ENCODE data around the gene GCK. TPM values are rescaled to one million over a fixed set of nuclear protein-coding genes. Genes with fewer than 3 reads are reported as not detected.

The GCK gene
- total and polyA plus RNA-seq, 2 of the 13 experiments (the other 11 are each of a cell fraction or from before 2014, with no cell fraction given): not detected

DNA sequence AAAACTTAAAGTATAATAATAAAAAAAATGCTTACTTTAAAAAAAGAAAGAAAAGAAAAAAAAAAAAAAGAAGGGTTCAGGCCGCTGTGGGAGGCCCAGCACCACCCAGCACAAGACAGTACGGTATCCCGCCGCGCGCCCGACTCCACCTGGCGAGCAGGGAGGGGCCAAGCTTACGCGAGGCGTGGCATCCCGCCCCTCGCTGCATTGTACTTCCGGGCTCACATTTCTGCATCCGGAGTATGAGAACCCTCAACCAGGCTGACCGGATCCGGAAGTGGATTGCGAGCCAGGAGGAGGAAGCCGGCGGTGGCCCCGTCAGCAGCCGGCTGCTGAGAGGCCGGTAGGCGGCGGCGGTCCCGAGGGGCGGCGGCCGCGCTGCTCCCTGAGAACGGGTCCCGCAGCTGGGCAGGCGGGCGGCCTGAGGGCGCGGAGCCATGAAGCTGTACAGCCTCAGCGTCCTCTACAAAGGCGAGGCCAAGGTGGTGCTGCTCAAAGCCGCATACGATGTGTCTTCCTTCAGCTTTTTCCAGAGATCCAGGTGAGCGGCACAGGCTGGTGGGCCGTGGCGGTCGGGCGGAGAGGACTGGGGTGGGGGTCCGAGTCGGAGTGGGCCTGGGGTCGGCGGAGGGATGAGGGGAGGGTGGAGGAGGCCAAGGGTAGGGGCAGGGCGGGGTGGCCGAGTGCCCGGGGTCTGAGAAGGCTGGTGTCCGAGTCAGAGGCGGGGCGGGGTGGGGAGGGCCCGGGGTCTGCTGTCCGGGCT lies 11.6 kb upstream of the GCK start, which contains the start of gene YKT6 (continued):
- TF ChIP-seq, protein P1, sequence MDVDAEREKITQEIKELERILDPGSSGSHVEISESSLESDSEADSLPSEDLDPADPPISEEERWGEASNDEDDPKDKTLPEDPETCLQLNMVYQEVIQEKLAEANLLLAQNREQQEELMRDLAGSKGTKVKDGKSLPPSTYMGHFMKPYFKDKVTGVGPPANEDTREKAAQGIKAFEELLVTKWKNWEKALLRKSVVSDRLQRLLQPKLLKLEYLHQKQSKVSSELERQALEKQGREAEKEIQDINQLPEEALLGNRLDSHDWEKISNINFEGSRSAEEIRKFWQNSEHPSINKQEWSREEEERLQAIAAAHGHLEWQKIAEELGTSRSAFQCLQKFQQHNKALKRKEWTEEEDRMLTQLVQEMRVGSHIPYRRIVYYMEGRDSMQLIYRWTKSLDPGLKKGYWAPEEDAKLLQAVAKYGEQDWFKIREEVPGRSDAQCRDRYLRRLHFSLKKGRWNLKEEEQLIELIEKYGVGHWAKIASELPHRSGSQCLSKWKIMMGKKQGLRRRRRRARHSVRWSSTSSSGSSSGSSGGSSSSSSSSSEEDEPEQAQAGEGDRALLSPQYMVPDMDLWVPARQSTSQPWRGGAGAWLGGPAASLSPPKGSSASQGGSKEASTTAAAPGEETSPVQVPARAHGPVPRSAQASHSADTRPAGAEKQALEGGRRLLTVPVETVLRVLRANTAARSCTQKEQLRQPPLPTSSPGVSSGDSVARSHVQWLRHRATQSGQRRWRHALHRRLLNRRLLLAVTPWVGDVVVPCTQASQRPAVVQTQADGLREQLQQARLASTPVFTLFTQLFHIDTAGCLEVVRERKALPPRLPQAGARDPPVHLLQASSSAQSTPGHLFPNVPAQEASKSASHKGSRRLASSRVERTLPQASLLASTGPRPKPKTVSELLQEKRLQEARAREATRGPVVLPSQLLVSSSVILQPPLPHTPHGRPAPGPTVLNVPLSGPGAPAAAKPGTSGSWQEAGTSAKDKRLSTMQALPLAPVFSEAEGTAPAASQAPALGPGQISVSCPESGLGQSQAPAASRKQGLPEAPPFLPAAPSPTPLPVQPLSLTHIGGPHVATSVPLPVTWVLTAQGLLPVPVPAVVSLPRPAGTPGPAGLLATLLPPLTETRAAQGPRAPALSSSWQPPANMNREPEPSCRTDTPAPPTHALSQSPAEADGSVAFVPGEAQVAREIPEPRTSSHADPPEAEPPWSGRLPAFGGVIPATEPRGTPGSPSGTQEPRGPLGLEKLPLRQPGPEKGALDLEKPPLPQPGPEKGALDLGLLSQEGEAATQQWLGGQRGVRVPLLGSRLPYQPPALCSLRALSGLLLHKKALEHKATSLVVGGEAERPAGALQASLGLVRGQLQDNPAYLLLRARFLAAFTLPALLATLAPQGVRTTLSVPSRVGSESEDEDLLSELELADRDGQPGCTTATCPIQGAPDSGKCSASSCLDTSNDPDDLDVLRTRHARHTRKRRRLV (CRISPR knock-in tag; IDR thresholded peaks at IDR 0.05): no peak
- TF ChIP-seq WIZ (CRISPR knock-in tag; IDR thresholded peaks at IDR 0.05): no peak; the same call in 1 of the 2 replicates
- TF ChIP-seq, protein P2, sequence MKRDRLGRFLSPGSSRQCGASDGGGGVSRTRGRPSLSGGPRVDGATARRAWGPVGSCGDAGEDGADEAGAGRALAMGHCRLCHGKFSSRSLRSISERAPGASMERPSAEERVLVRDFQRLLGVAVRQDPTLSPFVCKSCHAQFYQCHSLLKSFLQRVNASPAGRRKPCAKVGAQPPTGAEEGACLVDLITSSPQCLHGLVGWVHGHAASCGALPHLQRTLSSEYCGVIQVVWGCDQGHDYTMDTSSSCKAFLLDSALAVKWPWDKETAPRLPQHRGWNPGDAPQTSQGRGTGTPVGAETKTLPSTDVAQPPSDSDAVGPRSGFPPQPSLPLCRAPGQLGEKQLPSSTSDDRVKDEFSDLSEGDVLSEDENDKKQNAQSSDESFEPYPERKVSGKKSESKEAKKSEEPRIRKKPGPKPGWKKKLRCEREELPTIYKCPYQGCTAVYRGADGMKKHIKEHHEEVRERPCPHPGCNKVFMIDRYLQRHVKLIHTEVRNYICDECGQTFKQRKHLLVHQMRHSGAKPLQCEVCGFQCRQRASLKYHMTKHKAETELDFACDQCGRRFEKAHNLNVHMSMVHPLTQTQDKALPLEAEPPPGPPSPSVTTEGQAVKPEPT (CRISPR knock-in tag; IDR thresholded peaks at IDR 0.05; ENCODE audit: low read depth): no peak
- TF ChIP-seq ZSCAN22 (CRISPR knock-in tag; IDR thresholded peaks at IDR 0.05): no peak
- peak; percentile 65; the same call in 1 of the 2 replicates for TF ChIP-seq KLF6 (CRISPR knock-in tag; IDR thresholded peaks at IDR 0.05)
- TF ChIP-seq ZNF496 (CRISPR knock-in tag; IDR thresholded peaks at IDR 0.05; ENCODE audit: insufficient replicate concordance): no peak
- peak; percentile 33; the same call in 1 of the 2 replicates for TF ChIP-seq ZNF205 (CRISPR knock-in tag; IDR thresholded peaks at IDR 0.05)
- TF ChIP-seq RBAK (CRISPR knock-in tag; IDR thresholded peaks at IDR 0.05): no peak
- no peak for TF ChIP-seq ZNF138 (CRISPR knock-in tag; IDR thresholded peaks at IDR 0.05; ENCODE audit: low read depth)
- TF ChIP-seq, protein P3, sequence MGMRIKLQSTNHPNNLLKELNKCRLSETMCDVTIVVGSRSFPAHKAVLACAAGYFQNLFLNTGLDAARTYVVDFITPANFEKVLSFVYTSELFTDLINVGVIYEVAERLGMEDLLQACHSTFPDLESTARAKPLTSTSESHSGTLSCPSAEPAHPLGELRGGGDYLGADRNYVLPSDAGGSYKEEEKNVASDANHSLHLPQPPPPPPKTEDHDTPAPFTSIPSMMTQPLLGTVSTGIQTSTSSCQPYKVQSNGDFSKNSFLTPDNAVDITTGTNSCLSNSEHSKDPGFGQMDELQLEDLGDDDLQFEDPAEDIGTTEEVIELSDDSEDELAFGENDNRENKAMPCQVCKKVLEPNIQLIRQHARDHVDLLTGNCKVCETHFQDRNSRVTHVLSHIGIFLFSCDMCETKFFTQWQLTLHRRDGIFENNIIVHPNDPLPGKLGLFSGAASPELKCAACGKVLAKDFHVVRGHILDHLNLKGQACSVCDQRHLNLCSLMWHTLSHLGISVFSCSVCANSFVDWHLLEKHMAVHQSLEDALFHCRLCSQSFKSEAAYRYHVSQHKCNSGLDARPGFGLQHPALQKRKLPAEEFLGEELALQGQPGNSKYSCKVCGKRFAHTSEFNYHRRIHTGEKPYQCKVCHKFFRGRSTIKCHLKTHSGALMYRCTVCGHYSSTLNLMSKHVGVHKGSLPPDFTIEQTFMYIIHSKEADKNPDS (CRISPR knock-in tag; IDR thresholded peaks at IDR 0.05): no peak
- TF ChIP-seq, protein P4, sequence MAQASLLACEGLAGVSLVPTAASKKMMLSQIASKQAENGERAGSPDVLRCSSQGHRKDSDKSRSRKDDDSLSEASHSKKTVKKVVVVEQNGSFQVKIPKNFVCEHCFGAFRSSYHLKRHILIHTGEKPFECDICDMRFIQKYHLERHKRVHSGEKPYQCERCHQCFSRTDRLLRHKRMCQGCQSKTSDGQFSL (CRISPR knock-in tag; IDR thresholded peaks at IDR 0.05): no peak
- no peak for TF ChIP-seq ESRRA (CRISPR knock-in tag; IDR thresholded peaks at IDR 0.05; ENCODE audit: low read depth)
- no peak for TF ChIP-seq ARHGAP35 (CRISPR knock-in tag; IDR thresholded peaks at IDR 0.05; ENCODE audit: borderline replicate concordance)
- TF ChIP-seq NCOA1 (CRISPR knock-in tag; IDR thresholded peaks at IDR 0.05): no peak
- TF ChIP-seq KDM4B (CRISPR knock-in tag; IDR thresholded peaks at IDR 0.05): peak; percentile 65; the same call in 1 of the 2 replicates
- no peak for TF ChIP-seq SRY (CRISPR knock-in tag; IDR thresholded peaks at IDR 0.05)
- TF ChIP-seq NR3C1 (CRISPR knock-in tag; IDR thresholded peaks at IDR 0.05): no peak
- TF ChIP-seq, protein P5, sequence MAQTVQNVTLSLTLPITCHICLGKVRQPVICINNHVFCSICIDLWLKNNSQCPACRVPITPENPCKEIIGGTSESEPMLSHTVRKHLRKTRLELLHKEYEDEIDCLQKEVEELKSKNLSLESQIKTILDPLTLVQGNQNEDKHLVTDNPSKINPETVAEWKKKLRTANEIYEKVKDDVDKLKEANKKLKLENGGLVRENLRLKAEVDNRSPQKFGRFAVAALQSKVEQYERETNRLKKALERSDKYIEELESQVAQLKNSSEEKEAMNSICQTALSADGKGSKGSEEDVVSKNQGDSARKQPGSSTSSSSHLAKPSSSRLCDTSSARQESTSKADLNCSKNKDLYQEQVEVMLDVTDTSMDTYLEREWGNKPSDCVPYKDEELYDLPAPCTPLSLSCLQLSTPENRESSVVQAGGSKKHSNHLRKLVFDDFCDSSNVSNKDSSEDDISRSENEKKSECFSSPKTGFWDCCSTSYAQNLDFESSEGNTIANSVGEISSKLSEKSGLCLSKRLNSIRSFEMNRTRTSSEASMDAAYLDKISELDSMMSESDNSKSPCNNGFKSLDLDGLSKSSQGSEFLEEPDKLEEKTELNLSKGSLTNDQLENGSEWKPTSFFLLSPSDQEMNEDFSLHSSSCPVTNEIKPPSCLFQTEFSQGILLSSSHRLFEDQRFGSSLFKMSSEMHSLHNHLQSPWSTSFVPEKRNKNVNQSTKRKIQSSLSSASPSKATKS (CRISPR knock-in tag; IDR thresholded peaks at IDR 0.05): no peak

Measured in HepG2 (cell line).